Endothelial cell of umbilical vein (primary cell): ENCODE results near the gene B4GALT5. TPM values are rescaled to one million over a fixed set of nuclear protein-coding genes. Genes with fewer than 3 reads are reported as not detected.
"Not testable (repeated sequence)": the region's sequence is repeated elsewhere in the genome, so short reads cannot be mapped to it uniquely, and the experiment has no call there.

Source experiments
- BruUV-seq: library from RNA; stranded (reverse); fragments of 400-500 nt; replicated peaks from 2 replicates; lab custom pipeline; 2021; lab: Mats Ljungman, UMichigan
- CTCF ChIA-PET: fragments of 300-600, 350-600 bp; sonication (Branson Sonifier 250); formaldehyde crosslinking; loops from one replicate; lab custom pipeline; 2021; ENCODE audit warnings: antibody characterized with exemption, inconsistent platforms; lab: Charles Lee
- POLR2A ChIA-PET: fragments of 300-600, 350-600 bp; sonication (Branson Sonifier 250); formaldehyde crosslinking; loops from one replicate; lab custom pipeline; 2021; ENCODE audit warnings: antibody characterized with exemption, inconsistent platforms; lab: Charles Lee
- DNase-seq: peaks from one replicate; pipeline ENCODE4 v3.0.0-alpha.2; 2011; ENCODE audit warnings: low read depth, low spot score
- FAIRE-seq: peaks from 2 replicates; lab custom pipeline; 2011; peaks lifted over from hg19 to GRCh38; lab: Jason Lieb, UNC
- H2AFZ ChIP-seq: 2 replicates; pipeline ENCODE4 v1.6.0; 2012; ENCODE audit warnings: low read depth, low read length, control low read depth, inconsistent platforms
- H3K27ac ChIP-seq: 2 replicates; pipeline ENCODE4 v1.5.1; 2011; ENCODE audit warnings: low read depth, mild to moderate bottlenecking, control low read depth, low read length, moderate library complexity; ENCODE audit not compliant: insufficient read depth
- H3K27me3 ChIP-seq, 2 experiments: 2 replicates each; pipeline versions ENCODE4 v1.6.0 to v1.6.1; 2011; ENCODE audit warnings: low read length in 2 of 2, mixed read lengths in 1 of 2; ENCODE audit not compliant: control insufficient read depth in 2 of 2, insufficient read depth in 2 of 2
- H3K36me3 ChIP-seq, 2 experiments: 2 replicates in 1 of 2; 3 replicates in 1 of 2; pipeline ENCODE4 v1.5.1; 2011; ENCODE audit warnings: low read length in 2 of 2, mild to moderate bottlenecking in 1 of 2, moderate library complexity in 1 of 2; ENCODE audit not compliant: control insufficient read depth in 2 of 2, insufficient read depth in 2 of 2; ENCODE audit errors: extremely low read depth in 1 of 2
- H3K4me1 ChIP-seq: 3 replicates; pipeline ENCODE4 v1.5.1; 2011; ENCODE audit warnings: mild to moderate bottlenecking, low read length; ENCODE audit not compliant: control insufficient read depth, insufficient read depth; ENCODE audit errors: extremely low read depth
- H3K4me2 ChIP-seq: 2 replicates; pipeline ENCODE4 v1.6.1; 2011; ENCODE audit warnings: low read length, control low read depth, mixed read lengths; ENCODE audit not compliant: insufficient read depth
- H3K4me3 ChIP-seq, 3 experiments: fragments of 200-600 bp in 1 of 3; sonication (generic), shearing (Covaris generic) in 1 of 3; replicated peaks in 1 of 3; 2 replicates each; pipeline ENCODE4 v1.5.1; 2011 to 2016; ENCODE audit warnings: control low read depth in 3 of 3, low read length in 3 of 3, mild to moderate bottlenecking in 2 of 3, inconsistent platforms in 1 of 3, low read depth in 1 of 3, moderate library complexity in 1 of 3; ENCODE audit not compliant: insufficient read depth in 1 of 3
- H3K79me2 ChIP-seq: 2 replicates; pipeline ENCODE4 v1.6.0; 2012; ENCODE audit warnings: low read length, inconsistent platforms; ENCODE audit not compliant: control insufficient read depth, insufficient read depth
- H3K9ac ChIP-seq: replicated peaks from 2 replicates; pipeline ENCODE3; 2011; ENCODE audit warnings: low read length, control low read depth; ENCODE audit not compliant: insufficient read depth; ENCODE audit errors: extremely low read depth
- H3K9me1 ChIP-seq: replicated peaks from 3 replicates; pipeline ENCODE4 v1.6.0; 2011; ENCODE audit warnings: mild to moderate bottlenecking, low read length; ENCODE audit not compliant: control insufficient read depth, insufficient read depth; ENCODE audit errors: extremely low read depth
- H3K9me3 ChIP-seq: replicated peaks from 2 replicates; pipeline ENCODE4 v1.5.1; 2012; ENCODE audit warnings: low read length, inconsistent platforms; ENCODE audit not compliant: control insufficient read depth, insufficient read depth
- H4K20me1 ChIP-seq: replicated peaks from 2 replicates; pipeline ENCODE3; 2011; ENCODE audit warnings: mild to moderate bottlenecking, low read length; ENCODE audit not compliant: control insufficient read depth, insufficient read depth; ENCODE audit errors: extremely low read depth
- JUN ChIP-seq: IDR thresholded peaks from 2 replicates; pipeline ENCODE4 v1.6.1; 2011; ENCODE audit warnings: borderline replicate concordance, low read depth; ENCODE audit not compliant: insufficient read length, insufficient read depth
- MAX ChIP-seq: IDR thresholded peaks from 2 replicates; pipeline ENCODE4 v1.6.1; 2011; ENCODE audit not compliant: insufficient read depth, insufficient read length
- dilution Hi-C: fragments of 300-500 bp; cut with MboI; formaldehyde crosslinking; loops from one replicate; pipeline ENCODE4 v1.15.0; 2019; ENCODE audit warnings: low sequenced_read_pairs; ENCODE audit not compliant: extremely low pct_ligation_motif_present
- intact Hi-C: fragments of 100-400 bp; cut with micrococcal nuclease; formaldehyde crosslinking; loops from one replicate; pipeline ENCODE4 v1.10.0; 2022
- polyA plus RNA-seq, 4 experiments: library from polyadenylated mRNA; depleted of rRNA in 3 of 4; stranded (reverse) in 3 of 4; unstranded in 1 of 4; fragments of >200 nt; gene quantifications; 2 replicates each; pipeline versions ENCODE4 v1.2.1 to v1.2.3, GENCODE V29; 2011 to 2012; ENCODE audit warnings: missing spikeins in 1 of 4
- total RNA-seq: library from RNA; stranded (reverse); gene quantifications from 2 replicates; pipeline ENCODE4 v1.2.3, GENCODE V29; 2021

The B4GALT5 gene
- total and polyA plus RNA-seq, 2 donors (not counting 3 experiments of a cell fraction or from before 2014, with no cell fraction given): 54.4 to 70.1 TPM

DNA sequence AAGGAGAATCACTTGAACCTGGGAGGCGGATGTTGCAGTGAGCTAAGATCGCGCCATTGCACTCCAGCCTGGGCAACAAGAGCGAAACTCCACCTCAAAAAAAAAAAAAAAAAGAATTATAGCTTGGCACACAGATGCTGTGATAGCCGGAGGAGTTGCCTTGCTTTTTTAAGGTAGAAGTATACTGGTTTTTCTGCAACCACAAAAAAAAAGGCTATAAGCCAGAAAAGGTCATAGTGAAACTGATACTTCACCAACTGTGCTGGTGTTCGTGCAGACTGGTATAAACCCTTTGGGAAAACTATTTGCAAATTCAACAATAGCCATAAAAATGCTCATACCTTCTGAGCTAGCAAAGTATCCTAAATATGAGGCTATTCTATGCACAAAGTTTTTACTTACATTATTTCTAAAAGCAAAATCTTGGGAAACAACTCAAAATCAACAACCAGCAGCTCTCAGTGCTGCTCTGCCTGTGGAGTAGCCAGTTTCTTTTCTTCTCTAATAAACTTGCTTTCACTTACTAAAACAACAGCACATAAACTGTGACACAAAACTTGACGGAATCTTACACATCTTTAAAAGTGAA lies 44.0 kb downstream of the B4GALT5 start:
- peaks cover 92% of the 10 kb centered on the region for H3K79me2 ChIP-seq
- ChIA-PET POLR2A (no interaction called here), CTCF (interaction anchor here (0.6 to 1.9 kb wide), 6 partner anchors 10 to 177 kb away, joined by 3 to 13 read pairs (median 5); partner anchors contain the start of gene SLC9A8)
- intact Hi-C loops (no loop called here), dilution Hi-C loops (loop anchor here (25.0 kb wide), 1 partner anchor 168 kb away; no protein-coding TSS in a partner anchor)
- no peaks in the 10 kb centered on the region for H3K27me3 ChIP-seq
- no peak overlapping the region for H3K4me3 ChIP-seq
- peaks cover 24% of the 10 kb centered on the region for H4K20me1 ChIP-seq
- no TSS peak for BruUV-seq
- H3K9me1 ChIP-seq: no peaks in the 10 kb centered on the region
- H3K4me1 ChIP-seq: no peaks in the 10 kb centered on the region
- H2AFZ ChIP-seq: no peak overlapping the region
- H3K27ac ChIP-seq: no peak overlapping the region
- H3K9me3 ChIP-seq: no peaks in the 10 kb centered on the region
- H3K9ac ChIP-seq: no peak overlapping the region
- no peak for TF ChIP-seq JUN
- TF ChIP-seq MAX: no peak
- peaks cover 0 to 2% of the 10 kb centered on the region in 2 experiments for H3K36me3 ChIP-seq
- no peak for DNase-seq
- FAIRE-seq: no peak
- H3K4me2 ChIP-seq: no peak overlapping the region

GRCh38 chr20:49668878-49669195 lies 44.8 kb downstream of the B4GALT5 start:
- H3K4me1 ChIP-seq, H3K27me3 ChIP-seq, H3K4me2 ChIP-seq, H3K9me3 ChIP-seq, intact Hi-C loops, BruUV-seq, H2AFZ ChIP-seq, H3K27ac ChIP-seq, H3K36me3 ChIP-seq, H3K9me1 ChIP-seq, H3K4me3 ChIP-seq, FAIRE-seq, DNase-seq, H3K9ac ChIP-seq: not testable (repeated sequence)
- ChIA-PET CTCF (interaction anchor here (1.1 to 1.9 kb wide), 4 partner anchors 11 to 19 kb away, joined by 4 to 13 read pairs (median 5); no protein-coding TSS in a partner anchor), POLR2A (interaction anchor here (0.6 kb wide), 1 partner anchor 122 kb away, joined by 3 read pairs; no protein-coding TSS in a partner anchor)
- H4K20me1 ChIP-seq: peaks cover 24% of the 10 kb centered on the region
- dilution Hi-C loops: loop anchor here (25.0 kb wide), 1 partner anchor 168 kb away; no protein-coding TSS in a partner anchor
- peaks cover 94% of the 10 kb centered on the region for H3K79me2 ChIP-seq
